ENCODE data around the gene SNX30.

SNX30 gene

GRCh38 chr9:112858625-112859147 lies 108.1 kb downstream of the SNX30 start:
- DNase-seq: no peak
- ATAC-seq: peak; percentile 47

GRCh38 chr9:112860451-112860850 lies 109.9 kb downstream of the SNX30 start:
- no peak for ATAC-seq
- no peak for DNase-seq

GRCh38 chr9:112861155-112861554 lies 110.6 kb downstream of the SNX30 start:
- ATAC-seq: no peak
- no peak for DNase-seq

GRCh38 chr9:112861638-112862555 lies 111.3 kb downstream of the SNX30 start:
- ATAC-seq (no peak), DNase-seq (no peak)

- no peak for DNase-seq
- no peak for ATAC-seq
Observed at GRCh38 chr9:112863214-112863613, 112.7 kb downstream of the SNX30 start.

GRCh38 chr9:112863746-112864145 lies 113.2 kb downstream of the SNX30 start:
- ATAC-seq (no peak), DNase-seq (no peak)

- ATAC-seq (no peak), DNase-seq (no peak)
Observed at GRCh38 chr9:112864403-112864802, 113.8 kb downstream of the SNX30 start.

- DNase-seq: no peak
- ATAC-seq: no peak
Observed at GRCh38 chr9:112864982-112865381, 114.4 kb downstream of the SNX30 start.

- DNase-seq (no peak), ATAC-seq (no peak)
Observed at GRCh38 chr9:112866662-112867274, 116.2 kb downstream of the SNX30 start.

- peak; percentile 17 for DNase-seq
Observed at GRCh38 chr9:112867275-112867991, 116.9 kb downstream of the SNX30 start.

GRCh38 chr9:112868461-112868860 lies 117.9 kb downstream of the SNX30 start:
- ATAC-seq (no peak), DNase-seq (no peak)

More at GRCh38 chr9:112867275-112867991, 116.9 kb downstream of the SNX30 start:
- ATAC-seq: peak; percentile 71

GRCh38 chr9:112869041-112869529 lies 118.5 kb downstream of the SNX30 start:
- ATAC-seq (no peak), DNase-seq (no peak)

- ATAC-seq: no peak
- DNase-seq: no peak
Observed at GRCh38 chr9:112869917-112870316, 119.4 kb downstream of the SNX30 start.

- DNase-seq: no peak
- no peak for ATAC-seq
Observed at GRCh38 chr9:112870556-112870955, 120.0 kb downstream of the SNX30 start.

GRCh38 chr9:112872019-112872418 lies 121.5 kb downstream of the SNX30 start:
- DNase-seq (no peak), ATAC-seq (no peak)

GRCh38 chr9:112873773-112874405 lies 123.3 kb downstream of the SNX30 start:
- ATAC-seq (no peak), DNase-seq (no peak)

- no peak for DNase-seq
- no peak for ATAC-seq
Observed at GRCh38 chr9:112878752-112879151, 128.2 kb downstream of the SNX30 start.

GRCh38 chr9:112880650-112881049 lies 130.1 kb downstream of the SNX30 start:
- ATAC-seq: no peak

GRCh38 chr9:112881331-112881730 lies 130.8 kb downstream of the SNX30 start:
- DNase-seq: no peak
- no peak for ATAC-seq

More at GRCh38 chr9:112880650-112881049, 130.1 kb downstream of the SNX30 start:
- no peak for DNase-seq

GRCh38 chr9:112884101-112884500 lies 133.5 kb downstream of the SNX30 start:
- DNase-seq: no peak

GRCh38 chr9:112884721-112885120 lies 134.2 kb downstream of the SNX30 start:
- no peak for DNase-seq

More at GRCh38 chr9:112884101-112884500, 133.5 kb downstream of the SNX30 start:
- no peak for ATAC-seq

GRCh38 chr9:112885324-112885723 lies 134.8 kb downstream of the SNX30 start:
- no peak for DNase-seq

More at GRCh38 chr9:112884721-112885120, 134.2 kb downstream of the SNX30 start:
- no peak for ATAC-seq

More at GRCh38 chr9:112885324-112885723, 134.8 kb downstream of the SNX30 start:
- ATAC-seq: no peak
